Activated T-cell treated with anti-CD3 and anti-CD28 coated beads, Interleukin-2, amount 50 U/mL, for 4 hours (primary cell): ENCODE data around the gene CDH4. TPM values are rescaled to one million over a fixed set of nuclear protein-coding genes. Genes with fewer than 3 reads are reported as not detected.

ENCODE experiments used
- ATAC-seq, 2 donors: fragments of 200-7000 bp; cut with Tn5 transposase; one replicate each; pipeline ENCODE4 v1.10.0; 2021
- DNase-seq: peaks from one replicate; pipeline ENCODE4 v3.0.0-alpha.2; 2020
- H3K27me3 Mint-ChIP-seq: one replicate; pipeline ENCODE4 v1.8.0; 2021; ENCODE audit warnings: low read depth, mixed read lengths
- H3K36me3 Mint-ChIP-seq: one replicate; pipeline ENCODE4 v1.8.0; 2022; ENCODE audit warnings: mixed read lengths; ENCODE audit not compliant: insufficient read depth
- H3K4me1 Mint-ChIP-seq: one replicate; pipeline ENCODE4 v1.8.0; 2021; ENCODE audit warnings: low read depth, mixed read lengths
- H3K4me3 Mint-ChIP-seq: one replicate; pipeline ENCODE4 v1.8.0; 2021; ENCODE audit warnings: mild to moderate bottlenecking, moderate library complexity, mixed read lengths
- H3K9me3 Mint-ChIP-seq: one replicate; pipeline ENCODE4 v1.8.0; 2021; ENCODE audit warnings: mixed read lengths
- total RNA-seq, 3 donors: library from RNA; stranded (reverse); gene quantifications; one replicate each; pipeline ENCODE4 v1.2.1, GENCODE V29; 2021

The CDH4 gene
- total RNA-seq, 3 donors from 2014 or later, result 0.10 TPM; not detected in 2

DNA sequence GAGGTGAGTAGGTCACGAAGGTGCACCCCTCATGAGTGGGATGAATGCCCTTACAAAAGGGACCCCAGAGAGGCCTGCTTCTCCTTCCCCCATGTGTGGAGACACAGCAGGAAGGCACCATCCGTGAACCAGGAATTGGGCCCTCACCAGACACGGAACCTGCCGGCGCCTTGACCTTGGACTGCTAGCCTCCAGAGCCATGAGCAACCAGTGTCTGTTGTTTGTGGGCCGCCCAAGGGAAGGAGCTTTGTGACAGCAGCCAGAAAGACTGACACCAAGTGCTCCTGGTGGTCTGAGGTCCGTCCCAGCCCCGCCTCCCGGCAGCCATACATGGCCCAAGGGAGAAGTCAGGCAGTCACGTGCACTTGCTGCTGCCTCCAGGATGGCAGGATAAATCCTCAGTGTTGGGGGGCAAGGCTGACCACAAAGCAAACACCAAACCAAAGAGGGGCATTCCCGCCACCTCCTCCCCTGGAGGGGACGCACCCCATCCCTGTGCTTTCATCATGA lies 29.3 kb downstream of the CDH4 start:
- no peak for DNase-seq
- no peak overlapping the region for H3K4me3 Mint-ChIP-seq
- no peaks in the 10 kb centered on the region for H3K36me3 Mint-ChIP-seq
- H3K4me1 Mint-ChIP-seq, result no peaks in the 10 kb centered on the region
- peaks cover 4% of the 10 kb centered on the region for H3K9me3 Mint-ChIP-seq
- H3K27me3 Mint-ChIP-seq, result no peaks in the 10 kb centered on the region
- ATAC-seq, result no peak

DNA sequence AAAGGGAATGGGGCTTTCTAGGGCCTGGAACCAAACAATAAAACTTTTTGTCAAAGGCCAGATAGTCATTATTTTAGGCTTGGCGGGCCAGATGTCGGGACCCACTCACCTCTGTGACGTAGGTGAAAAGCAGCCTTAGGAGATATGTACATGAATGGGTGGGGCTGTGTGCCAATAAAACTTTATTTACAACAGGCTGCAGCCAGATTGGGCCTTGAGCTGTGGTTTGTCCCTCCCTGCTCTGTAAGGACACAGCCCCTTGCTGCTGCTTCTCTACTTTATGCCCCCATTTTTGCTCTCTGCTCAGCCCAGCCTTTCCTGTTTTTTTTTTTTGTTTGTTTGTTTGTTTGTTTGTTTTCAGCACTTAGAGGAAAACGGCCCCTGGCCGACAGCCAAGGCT lies 32.7 kb downstream of the CDH4 start:
- Mint-ChIP-seq H3K4me1 (no peaks in the 10 kb centered on the region), H3K27me3 (no peaks in the 10 kb centered on the region), H3K9me3 (peaks cover 4% of the 10 kb centered on the region), H3K36me3 (no peaks in the 10 kb centered on the region), H3K4me3 (no peak overlapping the region)
- ATAC-seq (no peak), DNase-seq (no peak)

DNA sequence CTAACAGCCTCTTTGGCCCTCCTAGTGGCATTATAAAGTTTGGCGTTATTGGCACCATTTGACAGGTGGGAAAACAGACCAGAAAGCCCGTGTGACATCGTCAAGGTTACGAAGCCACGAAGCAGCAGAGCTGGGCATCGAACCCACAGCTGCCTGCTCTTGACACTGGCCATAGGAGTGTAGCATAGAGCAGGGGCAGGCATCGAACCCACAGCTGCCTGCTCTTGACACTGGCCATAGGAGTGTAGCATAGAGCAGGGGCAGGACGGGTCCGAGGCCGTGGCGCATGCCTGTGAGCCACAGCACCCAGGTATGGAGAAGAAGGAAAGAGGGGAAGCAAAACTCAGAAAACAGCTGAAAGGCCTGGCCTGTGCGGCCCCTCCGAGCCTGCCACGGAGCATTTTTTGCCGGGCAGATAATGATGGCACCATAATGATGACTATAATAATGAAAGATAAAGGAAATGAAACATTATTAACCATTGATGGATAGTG lies 33.1 kb downstream of the CDH4 start:
- Mint-ChIP-seq H3K4me1 (no peaks in the 10 kb centered on the region), H3K9me3 (peaks cover 4% of the 10 kb centered on the region), H3K36me3 (no peaks in the 10 kb centered on the region), H3K27me3 (no peaks in the 10 kb centered on the region), H3K4me3 (no peak overlapping the region)
- DNase-seq, result no peak
- no peak for ATAC-seq

DNA sequence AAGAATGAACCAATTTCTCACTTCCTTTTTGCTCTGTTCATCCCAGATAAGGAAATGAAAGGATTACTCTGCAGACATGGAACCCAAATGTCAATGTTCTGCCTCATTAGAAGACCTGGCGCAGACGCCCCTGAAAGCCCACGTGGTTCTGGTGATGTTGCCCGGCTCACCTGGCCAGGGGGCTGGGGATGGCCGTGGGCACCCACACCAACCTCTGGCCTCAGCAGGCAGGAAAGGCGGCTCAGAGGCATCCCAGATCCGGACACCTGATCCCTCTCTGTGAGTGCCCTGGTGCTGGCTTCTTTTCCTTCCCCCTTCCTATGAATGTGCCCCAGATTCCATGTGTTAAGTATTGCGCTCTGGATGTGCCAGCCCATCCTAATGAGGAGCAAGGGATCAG lies 33.6 kb downstream of the CDH4 start:
- H3K36me3 Mint-ChIP-seq, result no peaks in the 10 kb centered on the region
- no peak overlapping the region for H3K4me3 Mint-ChIP-seq
- peaks cover 4% of the 10 kb centered on the region for H3K9me3 Mint-ChIP-seq
- H3K27me3 Mint-ChIP-seq, result no peaks in the 10 kb centered on the region
- H3K4me1 Mint-ChIP-seq, result no peaks in the 10 kb centered on the region
- no peak for DNase-seq
- no peak for ATAC-seq

DNA sequence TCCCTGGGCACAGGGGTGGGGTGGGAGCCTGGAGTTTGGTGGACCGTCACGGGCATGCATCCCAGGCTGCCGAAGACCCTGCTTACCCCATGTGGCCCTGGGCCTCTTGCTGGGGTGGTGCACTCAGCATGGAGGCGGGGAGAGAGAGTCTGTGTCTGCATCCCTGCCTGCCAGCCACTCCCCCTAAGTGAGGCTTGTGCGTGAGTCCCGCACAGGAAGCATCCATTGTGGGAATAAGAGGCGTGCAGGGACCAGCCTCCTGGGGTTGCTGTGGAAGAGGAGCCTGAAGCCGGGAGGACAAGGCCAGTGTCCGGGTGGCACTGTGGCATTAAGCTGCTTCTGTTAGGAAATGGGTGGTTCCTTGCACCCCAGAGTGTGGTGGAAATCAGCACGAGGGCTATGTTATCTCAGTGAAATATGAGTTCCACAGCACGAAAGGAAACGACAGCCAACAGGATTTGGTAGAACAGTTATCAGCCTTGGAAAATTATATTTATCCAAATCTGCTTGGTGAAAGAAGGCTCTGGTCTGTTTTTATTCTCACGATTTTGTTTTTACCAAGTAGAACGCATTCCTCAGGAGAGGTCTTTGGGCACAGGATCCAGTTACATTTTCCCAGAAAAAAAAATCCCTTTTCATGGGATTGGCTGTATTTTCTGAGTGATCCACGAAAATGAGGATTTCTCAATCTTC lies 35.7 kb downstream of the CDH4 start:
- Mint-ChIP-seq H3K4me1 (no peaks in the 10 kb centered on the region), H3K36me3 (no peaks in the 10 kb centered on the region), H3K9me3 (peaks cover under 1% of the 10 kb centered on the region), H3K27me3 (no peaks in the 10 kb centered on the region), H3K4me3 (no peak overlapping the region)
- DNase-seq (no peak), ATAC-seq (no peak)

DNA sequence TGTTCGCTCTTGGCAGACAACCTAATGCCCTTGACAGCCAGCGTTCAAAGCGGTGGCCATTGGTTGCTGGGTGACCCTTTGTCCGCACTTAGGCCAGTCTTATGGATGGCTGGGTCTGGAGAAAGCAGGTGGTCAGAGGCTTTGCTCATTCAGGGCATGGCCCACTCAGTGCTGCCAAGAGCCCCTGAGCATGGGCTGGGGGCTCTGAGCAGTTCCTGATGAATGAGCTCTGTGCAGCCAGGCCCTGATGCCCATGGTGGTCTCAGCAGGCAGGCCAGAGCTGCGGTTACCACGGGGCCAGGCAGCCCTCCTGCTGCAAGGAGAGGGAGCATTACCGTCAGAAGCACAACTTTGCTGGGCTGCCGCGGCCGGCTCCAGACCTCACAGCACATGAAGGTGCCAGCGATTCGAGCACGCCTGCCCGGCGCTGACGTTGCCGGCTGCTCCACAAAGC lies 36.3 kb downstream of the CDH4 start:
- no peak overlapping the region for H3K4me3 Mint-ChIP-seq
- no peaks in the 10 kb centered on the region for H3K9me3 Mint-ChIP-seq
- no peaks in the 10 kb centered on the region for H3K36me3 Mint-ChIP-seq
- ATAC-seq (no peak), DNase-seq (no peak)
- no peaks in the 10 kb centered on the region for H3K27me3 Mint-ChIP-seq
- H3K4me1 Mint-ChIP-seq, result no peaks in the 10 kb centered on the region

DNA sequence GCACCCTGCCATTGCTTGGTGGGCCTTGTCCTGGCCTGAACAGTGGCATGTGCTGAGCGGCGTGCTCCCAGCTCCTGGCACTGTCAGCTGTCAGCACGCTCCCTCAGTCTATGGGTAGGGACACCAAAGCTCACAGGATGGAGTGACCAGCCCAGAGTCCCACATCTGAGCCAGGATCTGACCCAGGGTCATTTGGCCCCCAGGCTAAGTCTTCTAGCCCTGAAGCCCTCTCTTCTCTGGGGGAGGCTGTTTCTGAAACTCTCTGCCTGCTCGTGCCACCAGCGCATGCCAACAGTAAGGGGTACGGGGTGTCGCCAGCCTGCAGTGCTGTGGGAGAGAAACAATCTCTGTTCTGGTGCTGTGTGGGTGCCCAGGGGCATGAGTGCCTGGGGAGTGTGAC lies 37.1 kb downstream of the CDH4 start:
- no peak for ATAC-seq
- Mint-ChIP-seq H3K4me1 (no peaks in the 10 kb centered on the region), H3K4me3 (no peak overlapping the region), H3K9me3 (no peaks in the 10 kb centered on the region), H3K36me3 (no peaks in the 10 kb centered on the region), H3K27me3 (no peaks in the 10 kb centered on the region)
- DNase-seq, result no peak

DNA sequence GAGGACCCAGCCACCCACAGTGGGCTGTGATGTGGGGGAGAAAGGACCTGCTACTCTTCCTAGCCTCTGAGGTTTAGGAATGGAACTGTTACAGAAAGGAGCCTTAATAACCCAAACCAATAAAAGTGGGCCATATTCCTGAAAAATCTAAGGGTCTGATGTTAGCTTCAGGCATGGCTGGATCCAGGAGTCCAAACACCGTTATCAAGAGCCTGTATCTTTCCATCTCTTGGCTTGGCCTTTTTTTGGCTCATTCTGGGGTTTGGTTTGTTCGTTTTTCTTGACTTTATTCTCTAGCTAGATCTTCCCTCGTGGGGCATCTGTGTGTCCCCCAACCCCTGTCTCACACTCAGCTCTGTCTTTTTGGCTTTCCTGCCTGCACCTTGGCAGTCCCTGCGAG lies 38.7 kb downstream of the CDH4 start:
- DNase-seq, result no peak
- Mint-ChIP-seq H3K36me3 (no peaks in the 10 kb centered on the region), H3K9me3 (no peaks in the 10 kb centered on the region), H3K4me3 (no peak overlapping the region), H3K4me1 (no peaks in the 10 kb centered on the region), H3K27me3 (no peaks in the 10 kb centered on the region)
- ATAC-seq, result no peak

DNA sequence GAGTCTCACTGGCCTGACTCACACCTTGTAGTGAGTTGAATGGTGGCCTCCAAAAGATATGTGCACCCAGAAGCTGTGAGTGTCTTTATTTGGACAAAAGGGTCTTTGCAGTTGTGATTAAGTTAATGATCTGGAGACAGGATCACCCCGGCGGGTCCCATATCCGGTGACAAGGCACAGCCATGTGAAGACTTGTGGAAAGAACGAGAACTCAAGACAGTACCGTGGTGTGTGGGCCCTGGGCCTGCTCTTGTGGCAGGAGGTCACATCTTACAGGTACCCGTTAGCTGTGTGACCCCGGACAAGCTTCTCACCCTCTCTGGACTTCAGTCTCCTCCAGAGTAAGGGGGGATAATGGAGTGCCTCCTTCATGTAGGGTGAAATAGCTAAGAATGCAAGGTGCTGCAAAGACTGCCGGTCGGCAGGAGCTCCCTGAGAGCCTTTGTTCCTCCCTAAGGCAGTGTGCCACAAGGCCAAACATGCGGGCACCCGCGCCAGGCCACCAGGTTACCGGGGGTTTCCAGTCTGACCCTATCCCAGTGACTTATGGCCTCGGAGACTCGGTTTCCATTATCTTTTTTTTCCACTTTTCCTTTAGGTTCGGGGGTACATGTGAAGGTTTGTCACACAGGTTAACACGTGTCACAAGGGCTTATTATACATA lies 39.2 kb downstream of the CDH4 start:
- H3K9me3 Mint-ChIP-seq, result no peaks in the 10 kb centered on the region
- no peaks in the 10 kb centered on the region for H3K27me3 Mint-ChIP-seq
- H3K36me3 Mint-ChIP-seq, result no peaks in the 10 kb centered on the region
- no peaks in the 10 kb centered on the region for H3K4me1 Mint-ChIP-seq
- ATAC-seq (no peak), DNase-seq (no peak)
- H3K4me3 Mint-ChIP-seq, result no peak overlapping the region

DNA sequence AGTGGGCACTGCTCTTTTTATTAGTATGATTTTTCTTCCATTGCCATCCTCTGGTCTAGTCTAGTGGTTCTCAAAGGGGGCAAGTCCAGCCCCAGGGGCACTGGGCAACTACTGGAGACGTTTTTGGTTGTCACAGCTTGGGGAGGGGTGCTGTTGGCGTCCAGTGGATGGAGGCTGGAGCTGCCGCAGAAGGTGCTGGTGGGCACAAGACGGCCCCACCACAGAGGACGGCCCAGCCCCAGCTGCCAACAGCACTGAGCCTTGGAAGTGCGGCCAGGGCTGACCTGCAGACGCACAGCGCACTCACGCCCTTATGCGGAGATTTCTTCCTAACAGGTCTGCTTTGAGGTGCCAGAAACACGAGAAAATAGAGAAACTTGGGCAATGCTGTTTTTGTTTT lies 40.3 kb downstream of the CDH4 start:
- H3K36me3 Mint-ChIP-seq, result no peaks in the 10 kb centered on the region
- no peak for ATAC-seq
- no peak for DNase-seq
- H3K4me3 Mint-ChIP-seq, result no peak overlapping the region
- H3K27me3 Mint-ChIP-seq, result no peaks in the 10 kb centered on the region
- no peaks in the 10 kb centered on the region for H3K4me1 Mint-ChIP-seq
- no peaks in the 10 kb centered on the region for H3K9me3 Mint-ChIP-seq

DNA sequence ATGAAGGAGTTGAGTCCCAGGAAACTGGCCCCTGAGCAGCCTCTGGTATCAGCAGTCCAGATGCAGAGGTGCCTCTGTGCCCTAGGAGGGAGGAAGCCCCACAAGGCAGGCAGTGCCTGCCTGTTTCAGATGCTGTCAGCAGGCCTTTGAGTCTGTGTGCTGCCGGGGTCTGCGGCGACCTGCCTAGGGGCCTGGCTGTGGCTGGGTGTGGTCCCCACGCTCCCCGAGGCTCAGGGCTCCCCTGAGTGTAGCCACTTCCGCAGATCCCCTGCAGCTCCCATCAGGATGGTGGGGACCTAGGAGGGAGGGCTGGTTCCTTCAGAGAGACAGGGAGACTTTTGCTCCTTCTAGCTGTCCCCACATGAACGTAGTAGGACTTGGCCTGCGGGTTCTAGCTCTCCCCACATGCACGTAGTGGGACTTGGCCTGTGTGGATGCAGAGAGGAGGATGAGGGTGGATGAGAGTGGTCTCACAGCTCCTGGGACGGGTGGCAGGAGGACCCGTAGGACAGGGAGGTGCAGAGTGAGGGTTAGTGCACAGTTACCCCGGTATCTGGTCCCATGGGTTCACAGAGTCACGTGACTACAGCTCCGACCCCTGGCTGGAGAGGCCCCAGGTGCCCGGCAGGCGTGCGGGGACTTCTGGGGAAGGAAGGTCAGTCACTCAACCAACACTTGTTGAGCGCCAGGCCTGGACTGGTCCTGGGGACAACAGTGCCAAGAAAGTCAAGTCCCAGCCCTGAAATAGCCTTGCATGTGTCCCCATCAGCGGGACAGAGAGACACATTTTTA lies 41.0 kb downstream of the CDH4 start:
- Mint-ChIP-seq H3K4me3 (no peak overlapping the region), H3K9me3 (no peaks in the 10 kb centered on the region), H3K27me3 (no peaks in the 10 kb centered on the region), H3K36me3 (no peaks in the 10 kb centered on the region), H3K4me1 (no peaks in the 10 kb centered on the region)
- ATAC-seq (no peak), DNase-seq (no peak)

DNA sequence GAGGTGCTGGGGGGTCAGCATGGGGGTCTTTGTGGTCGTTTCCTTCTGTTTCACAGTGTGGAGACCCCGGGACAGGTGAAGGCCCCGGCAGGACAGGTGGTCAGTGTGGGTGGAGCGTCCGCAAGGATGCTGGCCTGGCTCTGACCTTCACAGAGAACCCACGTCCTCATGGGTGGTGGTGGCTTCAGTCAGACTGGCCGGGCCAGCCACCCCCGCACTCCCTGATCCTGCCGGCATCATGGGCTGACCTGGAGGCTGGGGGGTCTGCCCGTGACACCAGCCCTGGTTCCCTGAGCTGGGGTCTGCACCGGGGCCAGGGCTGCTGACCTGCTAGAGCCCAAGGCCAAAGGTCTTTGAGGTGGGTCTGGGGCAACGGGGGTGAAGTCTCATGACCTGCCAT lies 41.9 kb downstream of the CDH4 start:
- no peaks in the 10 kb centered on the region for H3K27me3 Mint-ChIP-seq
- H3K9me3 Mint-ChIP-seq, result no peaks in the 10 kb centered on the region
- H3K36me3 Mint-ChIP-seq, result no peaks in the 10 kb centered on the region
- H3K4me3 Mint-ChIP-seq, result no peak overlapping the region
- no peak for DNase-seq
- no peak for ATAC-seq
- H3K4me1 Mint-ChIP-seq, result no peaks in the 10 kb centered on the region

DNA sequence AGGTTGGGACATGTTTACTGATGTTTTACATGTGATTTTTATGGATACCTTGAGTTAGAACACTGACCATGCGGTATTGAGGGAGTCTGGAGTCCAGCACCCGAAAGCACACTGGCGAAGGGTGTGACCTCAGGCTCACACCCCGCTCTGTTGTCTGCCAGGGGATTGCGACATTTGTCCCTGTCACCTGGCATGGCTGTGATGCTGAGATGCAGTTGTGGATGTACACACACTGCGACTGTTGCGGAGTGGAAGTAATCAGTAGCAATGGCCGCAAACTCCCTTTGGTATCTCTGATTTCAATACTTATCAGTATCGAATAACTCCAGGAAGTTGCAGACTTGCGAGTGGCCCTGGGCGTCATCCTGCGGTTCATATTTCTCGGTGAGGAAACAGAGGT lies 43.2 kb downstream of the CDH4 start:
- no peaks in the 10 kb centered on the region for H3K4me1 Mint-ChIP-seq

DNA sequence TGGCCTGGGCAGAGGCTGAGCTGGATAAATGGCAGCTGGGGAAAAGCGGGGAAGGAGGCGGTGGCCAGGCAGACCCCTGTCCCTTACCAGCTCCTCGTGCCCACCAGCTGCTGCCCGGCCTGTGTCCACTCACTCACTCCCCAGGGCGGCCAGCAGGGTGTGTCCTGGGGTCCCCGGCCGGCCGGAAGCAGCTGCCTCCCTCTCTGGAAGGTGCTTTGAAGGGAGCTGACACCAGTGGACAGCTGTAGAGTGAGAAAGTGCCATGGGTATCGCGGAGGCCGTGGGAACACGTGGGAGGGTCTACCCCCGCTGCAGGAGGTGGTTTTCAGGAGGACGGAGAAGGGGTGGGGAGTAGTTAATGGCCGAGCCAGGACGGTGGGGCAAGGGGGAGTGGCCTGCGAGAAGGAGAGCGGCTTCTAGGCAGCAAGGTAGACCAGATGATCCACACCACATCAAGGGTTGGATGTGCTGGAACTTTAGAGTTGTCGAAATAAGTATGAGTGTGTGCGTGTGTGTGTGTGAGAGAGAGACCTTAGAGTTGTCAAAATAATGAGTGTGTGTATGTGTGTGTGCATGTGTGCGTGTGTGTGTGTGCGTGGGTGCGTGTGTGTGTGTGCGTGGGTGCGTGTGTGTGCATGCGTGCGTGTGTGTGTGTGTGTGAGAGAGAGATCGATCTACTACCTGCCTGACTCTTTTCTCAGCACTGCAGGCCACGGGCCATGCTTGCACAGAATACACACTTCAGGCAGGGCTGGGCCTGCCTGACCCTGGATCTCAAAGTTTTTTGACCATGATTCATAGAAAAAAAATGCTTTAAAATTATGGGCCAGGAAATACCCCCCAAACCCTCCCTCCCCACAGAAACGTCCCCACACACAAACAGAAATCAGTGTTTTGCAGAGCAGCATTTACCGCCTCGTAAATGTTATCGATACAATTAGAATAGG lies 43.9 kb downstream of the CDH4 start:
- H3K27me3 Mint-ChIP-seq, result no peaks in the 10 kb centered on the region
- H3K9me3 Mint-ChIP-seq, result no peaks in the 10 kb centered on the region
- H3K4me3 Mint-ChIP-seq, result no peak overlapping the region
- no peaks in the 10 kb centered on the region for H3K4me1 Mint-ChIP-seq
- DNase-seq, result no peak
- no peaks in the 10 kb centered on the region for H3K36me3 Mint-ChIP-seq
- no peak for ATAC-seq

More for the DNA sequence above, 43.2 kb downstream of the CDH4 start:
- DNase-seq, result no peak
- no peaks in the 10 kb centered on the region for H3K9me3 Mint-ChIP-seq
- H3K36me3 Mint-ChIP-seq, result no peaks in the 10 kb centered on the region
- H3K4me3 Mint-ChIP-seq, result no peak overlapping the region
- H3K27me3 Mint-ChIP-seq, result no peaks in the 10 kb centered on the region
- ATAC-seq, result no peak
